Left kidney (tissue), 2 donors: ENCODE data around the gene TRAPPC3L. TPM values are rescaled to one million over a fixed set of nuclear protein-coding genes. Genes with fewer than 3 reads are reported as not detected.

Experiments
- DNase-seq: peaks from one replicate; pipeline ENCODE4 v3.0.0-alpha.2; 2013
- polyA plus RNA-seq: library from polyadenylated mRNA; unstranded; fragments of 120-200 nt; gene quantifications from one replicate; pipeline ENCODE4 v1.2.1, GENCODE V29; 2013; ENCODE audit not compliant: insufficient read length

The TRAPPC3L gene
- polyA plus RNA-seq, 1 donor: 0.53 TPM

DNA sequence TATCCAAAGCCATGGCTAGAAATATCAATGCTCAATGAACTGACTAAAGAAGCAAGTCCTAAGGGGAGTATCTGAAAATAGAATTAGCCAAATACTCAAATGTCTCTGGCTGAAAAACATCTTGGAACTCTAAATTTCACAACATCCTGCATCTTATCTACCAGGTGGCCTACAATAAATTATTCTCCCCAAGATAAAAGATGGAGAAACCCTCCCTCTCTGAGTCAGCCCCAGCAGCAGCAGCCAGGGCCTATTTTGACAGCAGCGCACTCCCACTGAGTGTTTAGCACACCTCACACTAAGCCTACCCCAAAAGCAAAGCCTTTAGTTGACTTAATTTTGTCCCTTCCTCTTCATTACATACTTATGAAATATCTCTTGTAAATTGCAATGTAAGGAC is 78.4 kb downstream of the TRAPPC3L start:
- DNase-seq: no peak

DNA sequence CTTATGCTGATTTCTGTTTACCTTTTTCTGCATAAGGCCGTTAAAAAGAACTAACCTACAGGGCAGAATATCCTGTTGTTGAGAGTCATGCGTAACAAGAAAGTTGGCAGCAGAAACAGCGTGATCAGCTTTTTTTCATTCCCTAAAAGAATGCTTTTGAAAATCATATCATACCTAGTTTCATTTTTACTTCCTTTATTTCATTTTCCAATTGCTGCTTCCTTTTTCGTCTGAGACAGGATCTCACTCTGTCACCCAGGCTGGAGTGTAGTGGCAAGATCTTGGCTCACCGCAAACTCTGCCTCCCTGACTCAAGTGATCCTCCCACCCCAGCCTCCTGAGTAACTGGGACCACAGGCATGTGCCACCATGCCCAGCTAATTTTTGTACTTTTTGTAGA is 80.2 kb downstream of the TRAPPC3L start:
- no peak for DNase-seq

- no peak for DNase-seq
These were observed 82.2 kb downstream of the TRAPPC3L start for GRCh38 chr6:116463301-116463700.

GRCh38 chr6:116461932-116462885 is 83.3 kb downstream of the TRAPPC3L start:
- peak; percentile 57 for DNase-seq

DNA sequence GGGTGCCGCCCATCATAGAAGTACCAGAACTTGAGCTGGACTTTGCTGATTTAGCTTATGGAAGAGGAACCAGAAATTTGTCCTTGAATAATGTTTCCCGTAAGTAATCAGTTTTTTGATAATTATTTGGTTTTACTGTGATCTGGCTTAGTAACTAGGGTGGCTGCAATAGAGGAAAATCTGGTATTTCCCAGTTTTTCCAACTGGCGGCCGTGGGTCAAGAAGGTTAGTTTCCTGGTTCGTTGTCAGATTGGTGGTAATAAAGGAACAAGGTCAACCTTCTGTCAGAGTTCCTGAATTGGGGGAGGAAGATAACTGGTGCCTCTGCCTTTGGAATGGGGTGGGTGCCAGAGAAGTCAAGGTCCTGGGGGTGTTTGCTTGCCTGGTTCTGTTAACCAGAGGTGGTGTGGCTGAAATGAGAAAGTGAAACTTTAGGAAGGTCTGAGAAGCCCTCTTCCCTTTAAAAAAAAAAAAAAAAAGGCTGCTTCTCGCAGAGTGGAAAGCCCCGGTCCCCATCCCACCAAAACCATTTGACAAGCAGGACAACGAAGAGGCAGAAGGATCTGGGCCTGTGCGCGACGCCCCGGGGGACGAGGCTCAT is 84.1 kb downstream of the TRAPPC3L start, which contains the start of gene CALHM6:
CALHM6 (plus strand) TSS at position 45 of the 601 bp plus-strand sequence; CDS start at position 600, 555 bp downstream.
- no peak for DNase-seq

GRCh38 chr6:116459927-116460326 is 85.6 kb downstream of the TRAPPC3L start:
- DNase-seq: no peak

GRCh38 chr6:116458264-116458663 is 87.2 kb downstream of the TRAPPC3L start:
- no peak for DNase-seq

- DNase-seq: no peak
These were observed 88.6 kb downstream of the TRAPPC3L start for GRCh38 chr6:116456927-116457326.

DNA sequence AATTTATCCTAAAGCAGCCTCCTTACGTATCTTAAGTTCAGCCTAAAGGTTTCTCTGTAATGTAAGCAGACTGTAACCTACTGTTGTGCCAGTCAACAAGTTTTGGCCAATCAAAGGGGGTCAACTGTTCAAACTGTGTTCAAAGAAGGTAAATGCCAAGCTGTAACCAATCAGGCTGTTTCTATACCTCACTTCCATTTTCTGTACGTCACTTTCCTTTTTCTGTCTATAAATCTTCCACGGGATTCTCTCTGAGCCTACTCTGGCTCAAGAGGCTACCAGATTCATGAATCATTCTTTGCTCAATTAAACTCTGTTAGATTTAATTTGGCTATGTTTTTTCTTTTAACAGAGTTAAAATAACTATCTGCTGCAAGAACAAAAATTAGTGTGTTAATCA is 89.4 kb downstream of the TRAPPC3L start:
- DNase-seq: no peak

- no peak for DNase-seq
These were observed 93.0 kb downstream of the TRAPPC3L start for GRCh38 chr6:116452531-116452930.

DNA sequence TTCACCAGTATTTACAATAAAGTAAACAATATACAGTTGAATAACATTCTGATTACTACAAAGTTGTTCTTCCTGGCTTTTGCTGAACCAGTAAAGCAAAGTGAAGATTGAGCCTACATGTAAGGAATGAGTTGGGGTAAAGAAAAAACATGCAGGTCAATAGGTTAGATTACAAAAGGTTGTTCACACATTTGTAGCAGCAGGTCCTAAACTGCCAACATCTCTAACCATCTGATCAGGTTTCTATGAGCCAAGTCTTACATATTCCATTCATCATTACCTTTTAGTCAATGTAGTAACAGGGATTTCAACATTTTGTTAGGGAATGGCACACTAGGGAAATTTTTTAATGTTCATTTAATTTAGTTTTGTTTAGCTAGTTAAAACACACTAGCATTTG is 93.6 kb downstream of the TRAPPC3L start:
- no peak for DNase-seq

- DNase-seq: no peak
These were observed 94.4 kb downstream of the TRAPPC3L start for GRCh38 chr6:116450769-116451740.

GRCh38 chr6:116450185-116450710 is 95.2 kb downstream of the TRAPPC3L start:
- DNase-seq: no peak

DNA sequence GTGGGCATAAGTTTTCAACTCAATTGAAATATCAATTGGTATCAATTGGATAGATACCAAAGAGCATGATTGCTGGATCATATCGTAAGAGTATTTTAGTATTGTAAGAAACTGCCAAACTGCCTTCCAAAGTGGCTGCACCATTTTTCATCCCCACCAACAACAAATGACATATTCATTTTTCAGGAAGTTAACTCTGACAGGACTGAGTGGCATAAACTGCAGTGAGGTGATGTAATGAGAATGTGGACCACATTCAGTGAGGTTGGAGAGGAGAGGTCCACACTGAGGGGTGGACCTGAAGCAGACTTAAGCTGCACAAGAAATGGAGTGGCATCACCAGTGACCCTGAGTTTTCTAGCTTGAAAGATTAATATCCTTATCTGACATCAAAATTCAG is 95.9 kb downstream of the TRAPPC3L start:
- no peak for DNase-seq

- DNase-seq: no peak
These were observed 97.9 kb downstream of the TRAPPC3L start for GRCh38 chr6:116447496-116448011.

DNA sequence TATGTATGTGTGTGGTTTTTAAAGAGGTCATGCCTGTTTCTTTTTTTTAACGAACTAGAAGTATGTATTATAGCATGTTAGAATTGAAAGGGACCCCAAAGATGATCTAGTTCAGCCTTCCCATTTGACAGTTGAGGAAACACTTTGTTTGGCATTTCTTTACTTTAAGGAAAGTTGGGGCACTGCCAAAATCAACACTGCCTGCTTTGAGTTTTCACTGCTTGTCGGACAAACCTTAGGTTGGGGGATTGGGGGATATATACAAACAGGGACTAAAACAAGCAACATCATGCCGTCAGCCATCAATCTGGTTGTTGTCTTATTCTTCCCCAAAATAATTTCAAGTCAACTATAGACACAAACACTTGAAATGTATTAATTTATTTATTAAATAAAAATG is 98.4 kb downstream of the TRAPPC3L start:
- no peak for DNase-seq

DNA sequence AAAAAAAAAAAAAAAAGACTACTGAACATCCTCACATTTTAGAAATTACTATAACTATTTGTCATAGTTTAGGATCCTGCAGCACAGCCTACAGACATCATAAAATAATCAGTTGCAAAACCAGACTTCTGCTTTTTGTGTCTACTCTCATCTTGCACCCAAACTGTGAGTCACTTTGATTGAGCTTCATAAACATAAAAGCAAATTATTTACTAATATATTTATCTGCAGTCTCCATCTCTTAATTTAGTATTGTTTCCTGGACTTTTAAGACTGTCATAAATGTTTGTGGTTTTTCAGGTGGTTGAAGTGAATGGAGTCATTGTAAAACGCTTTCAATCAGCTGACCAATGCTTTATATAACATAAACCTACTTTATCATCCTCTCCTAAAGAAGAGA is 99.1 kb downstream of the TRAPPC3L start:
- DNase-seq: no peak

DNA sequence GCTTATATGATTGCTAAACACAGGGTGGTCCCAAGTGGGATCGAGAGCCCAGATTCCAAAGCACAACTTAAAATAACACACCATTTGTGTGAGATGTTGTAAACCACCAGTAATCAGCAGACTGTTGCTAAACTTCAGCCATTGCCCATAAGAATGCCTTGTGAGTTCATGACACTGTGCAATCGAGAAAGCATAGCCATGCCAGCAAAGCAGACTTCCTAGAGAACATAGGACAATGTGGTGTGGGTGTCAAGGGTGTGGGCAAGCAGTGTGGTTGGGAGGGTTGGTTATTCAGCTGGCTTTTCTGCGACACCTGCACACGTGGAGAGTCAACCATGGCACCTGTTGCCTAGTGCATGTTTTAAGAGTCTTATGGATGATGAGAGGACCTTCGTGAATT is 100.4 kb downstream of the TRAPPC3L start:
- DNase-seq: no peak
